GM18499 (cell line): ENCODE results near the gene ANKH.

Experiments
- ATAC-seq: cut with Tn5 transposase; IDR thresholded peaks from one replicate; pipeline ENCODE4 v1.9.1; 2021; ENCODE audit warnings: moderate number of reproducible peaks; ENCODE audit not compliant: insufficient read depth, unreplicated experiment

ANKH gene

GRCh38 chr5:14744296-14745187, 127.0 kb downstream of the ANKH start:
- peak; percentile 53 for ATAC-seq

GRCh38 chr5:14743601-14744295, 127.8 kb downstream of the ANKH start:
- no peak for ATAC-seq

GRCh38 chr5:14742498-14742897, 129.1 kb downstream of the ANKH start:
- ATAC-seq: no peak

GRCh38 chr5:14741801-14742440, 129.7 kb downstream of the ANKH start:
- no peak for ATAC-seq

GRCh38 chr5:14741131-14741530, 130.4 kb downstream of the ANKH start:
- no peak for ATAC-seq

GRCh38 chr5:14739981-14740380, 131.6 kb downstream of the ANKH start:
- ATAC-seq: no peak

GRCh38 chr5:14739538-14739937, 132.0 kb downstream of the ANKH start:
- ATAC-seq: no peak

GRCh38 chr5:14738050-14738449, 133.5 kb downstream of the ANKH start:
- ATAC-seq: no peak

GRCh38 chr5:14737291-14737690, 134.3 kb downstream of the ANKH start:
- ATAC-seq: no peak

- no peak for ATAC-seq
These were observed 135.6 kb downstream of the ANKH start for GRCh38 chr5:14735944-14736343.

- no peak for ATAC-seq
These were observed 137.2 kb downstream of the ANKH start for GRCh38 chr5:14734396-14734795.

GRCh38 chr5:14733661-14734060, 137.9 kb downstream of the ANKH start:
- ATAC-seq: no peak

GRCh38 chr5:14732991-14733390, 138.6 kb downstream of the ANKH start:
- ATAC-seq: no peak

- no peak for ATAC-seq
These were observed 140.7 kb downstream of the ANKH start for GRCh38 chr5:14730881-14731280.

- ATAC-seq: no peak
These were observed 141.1 kb downstream of the ANKH start for GRCh38 chr5:14730466-14730865.

GRCh38 chr5:14729448-14730385, 141.9 kb downstream of the ANKH start:
- no peak for ATAC-seq

GRCh38 chr5:14728459-14728938, 143.1 kb downstream of the ANKH start:
- no peak for ATAC-seq

GRCh38 chr5:14727928-14728458, 143.6 kb downstream of the ANKH start:
- ATAC-seq: no peak

- ATAC-seq: no peak
These were observed 144.1 kb downstream of the ANKH start for GRCh38 chr5:14727428-14727865.
